K562 (cell line): ENCODE results near the gene ARL14. TPM values are rescaled to one million over a fixed set of nuclear protein-coding genes. Genes with fewer than 3 reads are reported as not detected.

ENCODE experiments used
- ATAC-seq: fragments of 200-7000 bp; cut with Tn5 transposase; 3 replicates; pipeline ENCODE4 v1.9.1; 2020; ENCODE audit warnings: moderate library complexity
- BruUV-seq: library from RNA; stranded (reverse); fragments of 400-500 nt; replicated peaks from 2 replicates; lab custom pipeline; 2021; lab: Mats Ljungman, UMichigan
- CTCF ChIA-PET: fragments of 300-600 bp; formaldehyde crosslinking; extraction: SDS; loops from one replicate; lab custom pipeline; 2021; ENCODE audit warnings: low intra/inter-chr PET ratio; lab: Yijun Ruan, JAX
- POLR2A ChIA-PET: fragments of 300-600, 350-650 bp; sonication (Branson Sonifier 250); formaldehyde crosslinking; extraction: SDS; loops from one replicate; lab custom pipeline; 2021; ENCODE audit warnings: antibody characterized with exemption, inconsistent platforms; lab: Yijun Ruan, JAX
- DNase-seq, 4 experiments: peaks; one replicate each; pipeline versions ENCODE4 v3.0.0 to v3.0.0-alpha.2; 2011 to 2018; ENCODE audit warnings: low spot score in 3 of 4, mixed read lengths in 3 of 4; ENCODE audit errors: extremely low read depth in 1 of 4
- FAIRE-seq: peaks from 2 replicates; lab custom pipeline; 2011; peaks lifted over from hg19 to GRCh38; lab: Jason Lieb, UNC
- H2AFZ ChIP-seq: 2 replicates; pipeline ENCODE4 v1.6.0; 2011; ENCODE audit warnings: low read depth, low read length, control low read depth, inconsistent platforms
- H3K27ac ChIP-seq: fragments of 200-600 bp; 3 replicates; pipeline ENCODE4 v1.8.0; 2011; ENCODE audit warnings: low read depth, mild to moderate bottlenecking, control low read depth, inconsistent platforms, low read length, moderate library complexity, mixed read lengths; ENCODE audit errors: extremely low read depth
- H3K27me3 ChIP-seq, 2 experiments: fragments of 300-600 bp in 1 of 2; 2 replicates in 1 of 2; 3 replicates in 1 of 2; pipeline versions ENCODE4 v1.6.0 to v1.8.0; 2011; ENCODE audit warnings: inconsistent platforms in 2 of 2, low read length in 2 of 2, mild to moderate bottlenecking in 1 of 2, mixed read lengths in 1 of 2, moderate library complexity in 1 of 2; ENCODE audit not compliant: control insufficient read depth in 2 of 2, insufficient read depth in 2 of 2
- H3K36me3 ChIP-seq: fragments of 300-600 bp; 3 replicates; pipeline ENCODE4 v1.8.0; 2011; ENCODE audit warnings: mild to moderate bottlenecking, low read length, inconsistent platforms; ENCODE audit not compliant: control insufficient read depth, insufficient read depth
- H3K4me1 ChIP-seq, 2 experiments: fragments of 200-600 bp in 1 of 2; replicated peaks in 1 of 2; 2 replicates in 1 of 2; 3 replicates in 1 of 2; pipeline versions ENCODE4 v1.5.1 to v1.8.0; 2011; ENCODE audit warnings: inconsistent platforms in 2 of 2, low read length in 2 of 2, mild to moderate bottlenecking in 1 of 2, mixed read lengths in 1 of 2, moderate library complexity in 1 of 2; ENCODE audit not compliant: control insufficient read depth in 2 of 2, insufficient read depth in 2 of 2
- H3K4me2 ChIP-seq: 2 replicates; pipeline ENCODE4 v1.6.1; 2011; ENCODE audit warnings: low read length, control low read depth, inconsistent platforms, mixed read lengths; ENCODE audit not compliant: insufficient read depth
- H3K4me3 ChIP-seq: fragments of 200-600 bp; sonication (generic), shearing (Covaris generic); 2 replicates; pipeline ENCODE4 v1.5.1; 2016; ENCODE audit warnings: control low read depth, inconsistent platforms
- H3K79me2 ChIP-seq: fragments of 200-600 bp; 3 replicates; pipeline ENCODE4 v1.8.0; 2011; ENCODE audit warnings: low read length, inconsistent platforms; ENCODE audit not compliant: control insufficient read depth, insufficient read depth
- H3K9ac ChIP-seq, 2 experiments: 2 replicates each; pipeline versions ENCODE4 v1.6.0 to v1.6.1; 2011; ENCODE audit warnings: low read depth in 2 of 2, low read length in 2 of 2, control low read depth in 1 of 2, inconsistent platforms in 1 of 2, mild to moderate bottlenecking in 1 of 2, mixed read lengths in 1 of 2; ENCODE audit not compliant: insufficient read depth in 1 of 2
- H3K9me1 ChIP-seq: one replicate; pipeline ENCODE4 v1.6.0; 2011; ENCODE audit warnings: inconsistent platforms, mild to moderate bottlenecking, low read length, moderate library complexity; ENCODE audit not compliant: control insufficient read depth, insufficient read depth
- H3K9me3 ChIP-seq: replicated peaks from 2 replicates; pipeline ENCODE4 v1.5.1; 2011; ENCODE audit warnings: low read depth, low read length, inconsistent platforms; ENCODE audit not compliant: control insufficient read depth, insufficient read depth
- H4K20me1 ChIP-seq: replicated peaks from 2 replicates; pipeline ENCODE4 v1.6.1; 2011; ENCODE audit warnings: low read length, inconsistent platforms, mixed read lengths; ENCODE audit not compliant: control insufficient read depth, insufficient read depth
- BDP1 ChIP-seq: IDR thresholded peaks from 3 replicates; pipeline ENCODE4 v1.6.1; 2011; ENCODE audit not compliant: insufficient read length, insufficient read depth
- BRF1 ChIP-seq: IDR thresholded peaks from 3 replicates; pipeline ENCODE4 v1.6.1; 2011; ENCODE audit warnings: borderline replicate concordance, mild to moderate bottlenecking; ENCODE audit not compliant: insufficient read length; ENCODE audit errors: extremely low read depth
- CBFA2T2 ChIP-seq: fragments of 450-650 bp; conservative IDR thresholded peaks from 2 replicates; pipeline ENCODE4 v1.6.1; 2017; ENCODE audit warnings: mild to moderate bottlenecking
- ETV1 ChIP-seq: fragments of 450-650 bp; conservative IDR thresholded peaks from 2 replicates; pipeline ENCODE4 v1.6.1; 2016; ENCODE audit warnings: missing genetic modification characterization, control low read depth, low read depth, missing compliant biosample characterization
- FOXM1 ChIP-seq, 2 experiments: fragments of 450-650 bp in 1 of 2; sonication (generic) in 1 of 2; formaldehyde crosslinking in 1 of 2; IDR thresholded peaks; 2 replicates each; pipeline versions ENCODE4 v1.6.1 to v1.9.0; 2017 to 2022; ENCODE audit warnings: low read depth in 2 of 2, mild to moderate bottlenecking in 2 of 2, missing genetic modification reagents in 1 of 2, moderate library complexity in 1 of 2
- HDAC3 ChIP-seq: fragments of 450-650 bp; IDR thresholded peaks from 2 replicates; pipeline ENCODE4 v1.6.1; 2018; ENCODE audit warnings: borderline replicate concordance, mild to moderate bottlenecking, moderate library complexity; ENCODE audit not compliant: partially characterized antibody
- KLF13 ChIP-seq: fragments of 450-650 bp; IDR thresholded peaks from 2 replicates; pipeline ENCODE4 v1.6.1; 2016; ENCODE audit warnings: missing genetic modification characterization, low read depth, mild to moderate bottlenecking, missing compliant biosample characterization, moderate library complexity, borderline replicate concordance
- MED1 ChIP-seq: sonication (generic); formaldehyde crosslinking; IDR thresholded peaks from 2 replicates; pipeline ENCODE4 v1.8.1; 2023; ENCODE audit warnings: missing genetic modification reagents, borderline replicate concordance
- NCOA2 ChIP-seq, 2 experiments: fragments of 450-650 bp; IDR thresholded peaks; 2 replicates each; pipeline ENCODE4 v1.6.1; 2018; ENCODE audit warnings: mild to moderate bottlenecking in 2 of 2, moderate library complexity in 1 of 2; ENCODE audit not compliant: partially characterized antibody in 2 of 2
- POU5F1 ChIP-seq: fragments of 150-350 bp; IDR thresholded peaks from 2 replicates; pipeline ENCODE4 v1.6.1; 2014; ENCODE audit warnings: borderline replicate concordance, low read length, low read depth, mild to moderate bottlenecking; ENCODE audit not compliant: partially characterized antibody
- SETDB1 ChIP-seq: IDR thresholded peaks from one replicate; pipeline ENCODE4 v1.6.1; 2012; ENCODE audit warnings: low read length, control low read depth, inconsistent platforms
- SREBF2 ChIP-seq: sonication (generic); formaldehyde crosslinking; IDR thresholded peaks from 2 replicates; pipeline ENCODE4 v1.4.0; 2020; ENCODE audit warnings: mild to moderate bottlenecking, missing genetic modification reagents
- YBX1 ChIP-seq: fragments of 450-650 bp; IDR thresholded peaks from 2 replicates; pipeline ENCODE4 v1.7.1; 2016; ENCODE audit warnings: mild to moderate bottlenecking
- ZNF316 ChIP-seq: fragments of 450-650 bp; IDR thresholded peaks from 2 replicates; pipeline ENCODE4 v1.6.1; 2016
- WGBS: fragments of 100-300 bp; shearing (Covaris generic); methylation state at CpG from one replicate; pipeline ENCODE4 v1.1.6; 2016; ENCODE audit warnings: low coverage, mixed read lengths; ENCODE audit not compliant: insufficient coverage; ENCODE audit errors: missing lambda C conversion rate; 5-methylcytosine and 5-hydroxymethylcytosine counted together
- in situ Hi-C: fragments of 300-500 bp; cut with MboI; formaldehyde crosslinking; loops from 4 replicates; pipeline ENCODE4 v1.15.0; 2018; ENCODE audit warnings: inconsistent platforms, mixed read lengths
- intact Hi-C: fragments of 100-400 bp; cut with micrococcal nuclease; formaldehyde crosslinking; loops from 2 replicates; pipeline ENCODE4 v1.14.2; 2022
- polyA plus RNA-seq, 8 experiments: library from polyadenylated mRNA; depleted of rRNA in 4 of 8; stranded (reverse) in 5 of 8; unstranded in 3 of 8; fragments of >200 nt; fragmentation: Nextera tagmentation in 2 of 8; fragmentation: Illumina TruSeq in 1 of 8; extraction: Ambion mirVana in 2 of 8; extraction: Trizol in 1 of 8; gene quantifications; 2 replicates each; pipeline versions ENCODE4 v1.2.1 to v1.2.3, GENCODE V29; 2011 to 2014; ENCODE audit warnings: inconsistent platforms in 1 of 8, missing spikeins in 1 of 8
- total RNA-seq, 7 experiments: library from RNA; depleted of rRNA in 6 of 7; stranded (reverse); fragments of >200 nt in 6 of 7; fragmentation: Illumina TruSeq in 2 of 7; extraction: Trizol in 2 of 7; gene quantifications; 2 replicates each; pipeline versions ENCODE4 v1.2.1 to v1.2.3, GENCODE V29; 2011 to 2021; ENCODE audit warnings: low replicate concordance in 1 of 7
- TF ChIP-seq, protein P1 (sequence below): fragments of 450-650 bp; formaldehyde crosslinking; IDR thresholded peaks from 2 replicates; pipeline ENCODE4 v1.4.0; 2020; ENCODE audit warnings: mild to moderate bottlenecking

ARL14 gene
- total and polyA plus RNA-seq, 9 of the 15 experiments (the other 6 are each of a cell fraction or from before 2014, with no cell fraction given), result not detected

DNA sequence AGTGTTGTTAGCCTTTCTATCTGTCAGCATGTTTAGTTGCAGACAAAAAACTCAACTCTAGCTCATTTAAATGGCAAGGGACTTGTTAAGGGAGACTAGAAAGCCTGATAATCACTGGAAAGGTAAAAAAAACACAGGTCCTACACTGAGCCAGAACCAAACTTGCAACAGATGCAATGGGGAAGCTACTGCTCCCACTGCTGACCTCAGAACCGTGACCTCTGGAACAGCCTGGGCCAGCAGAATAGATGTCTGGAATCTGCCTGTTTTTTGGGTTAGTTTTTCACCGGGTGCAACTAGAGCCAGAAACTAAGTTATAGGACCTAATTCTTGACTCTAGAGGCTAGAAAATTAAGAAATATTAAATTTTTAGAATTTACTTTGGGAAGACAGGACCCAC, 32.5 kb upstream of the ARL14 start:
- FAIRE-seq (no peak), ATAC-seq (no peak), DNase-seq (no peak)
- no peak for TF ChIP-seq SREBF2 (CRISPR knock-in tag)
- TF ChIP-seq POU5F1, result no peak
- TF ChIP-seq ZNF316, result no peak
- no peak for TF ChIP-seq BDP1
- no peak for TF ChIP-seq BRF1
- no peak for TF ChIP-seq CBFA2T2
- TF ChIP-seq KLF13 (tag), result no peak
- no peak for TF ChIP-seq SETDB1
- no peak for TF ChIP-seq FOXM1 (IDR thresholded peaks at IDR 0.05; ENCODE audit: low read depth)
- TF ChIP-seq FOXM1 (CRISPR knock-in tag; IDR thresholded peaks at IDR 0.05; ENCODE audit: low read depth), result no peak
- no peak for TF ChIP-seq HDAC3
- TF ChIP-seq YBX1, result no peak
- TF ChIP-seq MED1 (CRISPR knock-in tag), result no peak
- no peak for TF ChIP-seq NCOA2 (IDR thresholded peaks at IDR 0.05; ENCODE audit: partially characterized antibody in 2 of 2)
- TF ChIP-seq, protein P1, sequence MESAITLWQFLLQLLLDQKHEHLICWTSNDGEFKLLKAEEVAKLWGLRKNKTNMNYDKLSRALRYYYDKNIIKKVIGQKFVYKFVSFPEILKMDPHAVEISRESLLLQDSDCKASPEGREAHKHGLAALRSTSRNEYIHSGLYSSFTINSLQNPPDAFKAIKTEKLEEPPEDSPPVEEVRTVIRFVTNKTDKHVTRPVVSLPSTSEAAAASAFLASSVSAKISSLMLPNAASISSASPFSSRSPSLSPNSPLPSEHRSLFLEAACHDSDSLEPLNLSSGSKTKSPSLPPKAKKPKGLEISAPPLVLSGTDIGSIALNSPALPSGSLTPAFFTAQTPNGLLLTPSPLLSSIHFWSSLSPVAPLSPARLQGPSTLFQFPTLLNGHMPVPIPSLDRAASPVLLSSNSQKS (CRISPR knock-in tag), result no peak
- TF ChIP-seq ETV1, result no peak
- no peak overlapping the region for H2AFZ ChIP-seq
- WGBS, result 0% methylated on average over 2 of the region's 2 CpGs
- no peaks in the 10 kb centered on the region for H3K36me3 ChIP-seq
- H3K79me2 ChIP-seq, result no peaks in the 10 kb centered on the region
- no peak overlapping the region for H3K4me3 ChIP-seq
- no peaks in the 10 kb centered on the region; a peak in 1 of 5 replicates for H3K27me3 ChIP-seq
- in situ Hi-C loops, result no loop called here
- no peaks in the 10 kb centered on the region; the same call in 1 of the 2 replicates for H4K20me1 ChIP-seq
- H3K9ac ChIP-seq, result no peak overlapping the region
- intact Hi-C loops, result loop anchor here (5.0 kb wide), 1 partner anchor 298 kb away; no protein-coding TSS in a partner anchor
- POLR2A ChIA-PET, result no interaction called here
- CTCF ChIA-PET, result no interaction called here
- no peaks in the 10 kb centered on the region for H3K9me3 ChIP-seq
- no TSS peak for BruUV-seq
- H3K4me2 ChIP-seq, result no peak overlapping the region
- no peak overlapping the region for H3K27ac ChIP-seq
- H3K9me1 ChIP-seq, result no peaks in the 10 kb centered on the region
- H3K4me1 ChIP-seq, result no peaks in the 10 kb centered on the region
